Kidney (tissue), 14 donors: Measurements from ENCODE around the gene ACTR1A. TPM values are rescaled to one million over a fixed set of nuclear protein-coding genes. Genes with fewer than 3 reads are reported as not detected.

Experiments
- DNase-seq, 5 donors: peaks; one replicate each; pipeline ENCODE4 v3.0.0-alpha.2; 2013 to 2020
- FAIRE-seq: peaks from 2 replicates; lab custom pipeline; 2012; peaks lifted over from hg19 to GRCh38; lab: Jason Lieb, UNC
- H3K27ac ChIP-seq, 2 donors: one replicate each; pipeline ENCODE4 v1.7.0; 2013; ENCODE audit warnings: low read depth in 2 of 2, low read length in 2 of 2, inconsistent platforms in 1 of 2
- H3K27me3 ChIP-seq: one replicate; pipeline ENCODE4 v1.7.1; 2013; ENCODE audit warnings: low read length, inconsistent platforms; ENCODE audit not compliant: control insufficient read depth, insufficient read depth
- H3K36me3 ChIP-seq, 3 donors: one replicate each; pipeline versions ENCODE4 v1.7.0 to v1.7.1; 2013; ENCODE audit warnings: low read length in 3 of 3, control low read depth in 1 of 3, inconsistent platforms in 1 of 3; ENCODE audit not compliant: insufficient read depth in 3 of 3, control insufficient read depth in 2 of 3
- H3K4me1 ChIP-seq, 3 donors: one replicate each; pipeline versions ENCODE4 v1.7.0 to v1.7.1; 2013; ENCODE audit warnings: low read length in 3 of 3, inconsistent platforms in 1 of 3, low read depth in 1 of 3; ENCODE audit not compliant: control insufficient read depth in 2 of 3, insufficient read depth in 2 of 3
- H3K4me3 ChIP-seq, 3 donors: one replicate each; pipeline versions ENCODE4 v1.7.0 to v1.8.1; 2013; ENCODE audit warnings: low read length in 3 of 3, control low read depth in 1 of 3, inconsistent platforms in 1 of 3
- H3K9ac ChIP-seq, 3 donors: one replicate each; pipeline versions ENCODE4 v1.7.0 to v1.7.1; 2013; ENCODE audit warnings: low read length in 3 of 3, control low read depth in 1 of 3, inconsistent platforms in 1 of 3
- H3K9me3 ChIP-seq, 3 donors: one replicate each; pipeline versions ENCODE4 v1.7.0 to v1.7.1; 2013; ENCODE audit warnings: low read length in 3 of 3, control low read depth in 1 of 3, inconsistent platforms in 1 of 3; ENCODE audit not compliant: control insufficient read depth in 2 of 3, insufficient read depth in 1 of 3
- intact Hi-C: fragments of 100-400 bp; cut with DNase I; formaldehyde crosslinking; loops from one replicate; pipeline ENCODE4 v1.11.1; 2022
- polyA plus RNA-seq: library from polyadenylated mRNA; stranded (reverse); fragments of 350-450 nt; fragmentation: Illumina TruSeq; extraction: RNeasy Lipid Tissue Mini Kit (QIAGEN cat#74804); gene quantifications from one replicate; pipeline ENCODE4 v1.2.3, GENCODE V29; 2014; ENCODE audit warnings: low read depth, low replicate concordance; ENCODE audit not compliant: insufficient read depth
- total RNA-seq: library from RNA; stranded (reverse); fragmentation: NEBNext Ultra II Directional; extraction: Animal tissue kit (Norgen Biotek cat#: 25700); gene quantifications from one replicate; pipeline ENCODE4 v1.2.1, GENCODE V29; 2021
- TF ChIP-seq, protein P1 (sequence below): IDR thresholded peaks from 3 replicates; pipeline ENCODE4 v1.5.1; 2012; ENCODE audit warnings: mild to moderate bottlenecking, moderate library complexity, borderline replicate concordance; ENCODE audit not compliant: insufficient read depth; ENCODE audit errors: extremely low read depth
- donor health status: control.
- donor health status: control.
- donor health status: control.
- donor health status: control.
- donor health status: control.
- donor health status: DM: yes; HTN: yes; CAD: no.
- donor health status: Normal renal cell carcinoma (clear cell type).

ACTR1A gene
- total and polyA plus RNA-seq, 2 donors from 2014 or later = 74.2 to 74.7 TPM

DNA sequence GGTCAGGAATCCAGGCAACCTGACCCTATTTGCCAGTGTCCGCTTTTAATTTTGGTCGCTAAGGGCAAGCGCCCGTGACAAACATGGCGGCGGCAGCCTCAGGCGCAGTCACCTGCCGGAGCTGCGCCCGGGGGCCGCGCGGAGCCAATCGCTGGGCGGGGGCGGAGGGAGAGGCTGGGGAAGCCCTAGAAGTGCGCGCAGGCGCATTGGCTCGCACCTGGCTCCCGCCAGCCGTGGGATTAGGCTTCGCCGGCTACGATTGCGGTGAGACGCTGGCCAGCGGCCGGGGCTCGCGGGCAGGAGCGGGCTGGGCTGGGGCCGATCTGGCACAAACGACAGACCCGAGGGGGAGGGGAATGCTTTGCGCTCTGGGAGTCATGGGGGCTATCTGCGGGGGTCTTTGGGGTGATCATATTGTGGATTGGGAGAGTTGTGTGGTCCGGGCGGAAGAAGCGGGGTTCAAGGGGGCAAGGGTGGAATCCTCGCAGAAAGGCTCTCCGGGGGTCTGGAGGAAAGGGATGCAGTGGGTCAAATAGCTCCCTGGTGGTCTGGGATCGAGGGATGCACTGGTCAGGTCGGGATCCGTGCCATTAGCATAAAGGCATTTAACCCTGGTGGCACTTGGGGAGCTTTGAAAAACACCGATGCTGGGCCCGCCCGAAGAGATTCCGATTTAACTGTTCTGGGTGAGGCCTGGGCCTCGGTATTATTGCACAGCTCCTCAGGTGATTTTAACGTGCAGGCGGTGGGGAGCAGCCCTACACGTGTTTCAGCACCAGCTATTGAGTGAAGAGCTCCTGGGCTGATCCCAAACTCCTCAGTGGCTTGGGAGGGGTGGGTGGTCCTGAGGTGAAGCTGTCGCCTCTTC is 41.1 kb downstream of the ACTR1A start:
- Histone ChIP-seq H3K27me3 (no peaks in the 10 kb centered on the region), H3K9ac (peak overlapping the region in 2 of 3 donors; percentile 24 to 80), H3K4me3 (peak overlapping the region; percentile 62 to 75 (median 66)), H3K36me3 (no peaks in the 10 kb centered on the region), H3K9me3 (no peaks in the 10 kb centered on the region), H3K4me1 (peaks cover 0 to 4% (median 0%) of the 10 kb centered on the region in 3 donors), H3K27ac (no peak overlapping the region)
- FAIRE-seq = no peak
- TF ChIP-seq, protein P1, sequence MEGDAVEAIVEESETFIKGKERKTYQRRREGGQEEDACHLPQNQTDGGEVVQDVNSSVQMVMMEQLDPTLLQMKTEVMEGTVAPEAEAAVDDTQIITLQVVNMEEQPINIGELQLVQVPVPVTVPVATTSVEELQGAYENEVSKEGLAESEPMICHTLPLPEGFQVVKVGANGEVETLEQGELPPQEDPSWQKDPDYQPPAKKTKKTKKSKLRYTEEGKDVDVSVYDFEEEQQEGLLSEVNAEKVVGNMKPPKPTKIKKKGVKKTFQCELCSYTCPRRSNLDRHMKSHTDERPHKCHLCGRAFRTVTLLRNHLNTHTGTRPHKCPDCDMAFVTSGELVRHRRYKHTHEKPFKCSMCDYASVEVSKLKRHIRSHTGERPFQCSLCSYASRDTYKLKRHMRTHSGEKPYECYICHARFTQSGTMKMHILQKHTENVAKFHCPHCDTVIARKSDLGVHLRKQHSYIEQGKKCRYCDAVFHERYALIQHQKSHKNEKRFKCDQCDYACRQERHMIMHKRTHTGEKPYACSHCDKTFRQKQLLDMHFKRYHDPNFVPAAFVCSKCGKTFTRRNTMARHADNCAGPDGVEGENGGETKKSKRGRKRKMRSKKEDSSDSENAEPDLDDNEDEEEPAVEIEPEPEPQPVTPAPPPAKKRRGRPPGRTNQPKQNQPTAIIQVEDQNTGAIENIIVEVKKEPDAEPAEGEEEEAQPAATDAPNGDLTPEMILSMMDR = no peak
- intact Hi-C loops = no loop called here
- peak; percentile 93 to 98 (median 96) for DNase-seq

DNA sequence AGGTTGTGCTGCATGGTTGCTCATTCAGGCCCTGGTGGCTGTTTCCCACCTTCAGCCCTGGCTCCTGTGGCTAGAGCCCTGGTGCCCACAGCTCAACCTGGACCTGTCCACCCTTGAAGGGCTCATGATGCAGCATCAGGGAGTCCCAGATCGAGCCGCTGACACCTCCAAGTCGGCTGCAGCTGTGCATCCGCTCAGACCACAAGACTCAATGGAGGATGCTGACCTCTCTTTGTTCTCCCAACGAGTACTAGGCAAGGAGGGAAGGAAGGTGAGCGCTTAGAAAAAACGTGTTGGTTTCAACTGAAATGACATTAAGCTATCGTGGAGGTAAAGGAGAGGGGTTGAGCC is 41.7 kb downstream of the ACTR1A start:
- intact Hi-C loops = no loop called here
- Histone ChIP-seq H3K27me3 (no peaks in the 10 kb centered on the region), H3K4me1 (peaks cover 0 to 4% (median 0%) of the 10 kb centered on the region in 3 donors), H3K9me3 (no peaks in the 10 kb centered on the region), H3K27ac (no peak overlapping the region), H3K9ac (peak overlapping the region in 2 of 3 donors; percentile 24 to 68), H3K36me3 (peaks cover 0 to 5% (median 1%) of the 10 kb centered on the region in 3 donors), H3K4me3 (peak overlapping the region; percentile 62 to 75 (median 66))
- TF ChIP-seq, protein P1 = no peak
- FAIRE-seq (no peak), DNase-seq (no peak)

DNA sequence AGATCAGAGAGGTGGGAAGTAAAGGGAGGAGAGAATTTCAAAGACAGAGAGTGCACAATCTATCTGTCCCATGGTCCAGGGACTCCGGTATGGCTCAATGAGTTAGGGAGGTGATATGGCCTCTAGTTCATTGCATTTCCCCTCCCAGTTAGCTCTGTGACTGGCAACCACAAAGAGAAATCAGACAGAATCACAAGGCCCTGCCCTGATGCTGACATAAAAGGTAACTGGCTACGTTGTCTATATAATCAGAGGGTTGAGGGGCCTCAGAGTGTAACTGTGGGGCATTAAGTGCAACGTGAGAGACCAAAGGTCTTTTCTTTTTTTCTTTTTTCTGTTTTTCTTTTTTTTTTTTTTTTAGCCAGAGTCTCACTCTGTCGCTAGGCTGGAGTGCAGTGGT is 43.9 kb downstream of the ACTR1A start:
- Histone ChIP-seq H3K27me3 (no peaks in the 10 kb centered on the region), H3K36me3 (peaks cover 0 to 7% (median 2%) of the 10 kb centered on the region in 3 donors), H3K9ac (no peak overlapping the region), H3K9me3 (no peaks in the 10 kb centered on the region), H3K27ac (no peak overlapping the region), H3K4me1 (peaks cover 0 to 4% (median 0%) of the 10 kb centered on the region in 3 donors), H3K4me3 (no peak overlapping the region)
- intact Hi-C loops = no loop called here
- DNase-seq (peak in 2 of 5 donors; percentile 18 to 43), FAIRE-seq (no peak)
- TF ChIP-seq, protein P1 = no peak
